Neural progenitor cell (in vitro differentiated cells): Measurements from ENCODE around the gene PRKCA. TPM values are rescaled to one million over a fixed set of nuclear protein-coding genes. Genes with fewer than 3 reads are reported as not detected.

Source experiments
- DNase-seq: peaks from one replicate; pipeline ENCODE4 v3.0.0-alpha.2; 2016; ENCODE audit warnings: low spot score
- H2AFZ ChIP-seq: fragments of 200-600 bp; sonication (generic); replicated peaks from 2 replicates; pipeline ENCODE4 v1.6.1; 2016; ENCODE audit warnings: antibody characterized with exemption
- H3F3A ChIP-seq: fragments of 200-600 bp; sonication (generic); 2 replicates; pipeline ENCODE4 v1.6.1; 2016; ENCODE audit warnings: antibody characterized with exemption, low read depth
- H3K27ac ChIP-seq: fragments of 200-600 bp; sonication (generic); 2 replicates; pipeline ENCODE4 v1.5.1; 2016; ENCODE audit warnings: mild to moderate bottlenecking
- H3K27me3 ChIP-seq: fragments of 200-600 bp; sonication (generic); 2 replicates; pipeline ENCODE4 v1.6.1; 2016; ENCODE audit warnings: mild to moderate bottlenecking, moderate library complexity
- H3K36me3 ChIP-seq: fragments of 200-600 bp; sonication (generic); 2 replicates; pipeline ENCODE4 v1.5.1; 2016
- H3K4me1 ChIP-seq: fragments of 200-600 bp; sonication (generic); 2 replicates; pipeline ENCODE4 v1.6.1; 2016; ENCODE audit warnings: mixed run types
- H3K4me2 ChIP-seq: fragments of 200-600 bp; sonication (generic); 2 replicates; pipeline ENCODE4 v1.6.1; 2016
- H3K4me3 ChIP-seq: fragments of 200-600 bp; sonication (generic); 2 replicates; pipeline ENCODE4 v1.5.1; 2016
- H3K79me2 ChIP-seq: fragments of 200-600 bp; sonication (generic); 2 replicates; pipeline ENCODE4 v1.6.1; 2016; ENCODE audit warnings: low read depth
- H3K9ac ChIP-seq: fragments of 200-600 bp; sonication (generic); 2 replicates; pipeline ENCODE4 v1.6.1; 2016
- H3K9me3 ChIP-seq: fragments of 200-600 bp; sonication (generic); 2 replicates; pipeline ENCODE4 v1.5.1; 2016; ENCODE audit warnings: low read depth
- H4K20me1 ChIP-seq: fragments of 200-600 bp; sonication (generic); 2 replicates; pipeline ENCODE4 v1.6.1; 2016; ENCODE audit warnings: low read depth
- H3K27ac Mint-ChIP-seq: 3 replicates; pipeline ENCODE4 v1.8.0; 2021; ENCODE audit warnings: mixed read lengths
- H3K27me3 Mint-ChIP-seq: 2 replicates; pipeline ENCODE4 v1.8.0; 2022; ENCODE audit warnings: low read depth, mild to moderate bottlenecking, inconsistent platforms, moderate library complexity, mixed read lengths; ENCODE audit not compliant: insufficient read depth
- H3K36me3 Mint-ChIP-seq: 3 replicates; pipeline ENCODE4 v1.8.0; 2021; ENCODE audit warnings: mixed read lengths
- H3K4me1 Mint-ChIP-seq: 3 replicates; pipeline ENCODE4 v1.8.0; 2021; ENCODE audit warnings: mixed read lengths
- H3K4me3 Mint-ChIP-seq: 3 replicates; pipeline ENCODE4 v1.8.0; 2021; ENCODE audit warnings: mild to moderate bottlenecking, moderate library complexity, mixed read lengths
- H3K9me3 Mint-ChIP-seq: 3 replicates; pipeline ENCODE4 v1.8.0; 2020; ENCODE audit warnings: mixed read lengths
- EZH2 ChIP-seq: fragments of 200-600 bp; sonication (generic); IDR thresholded peaks from 2 replicates; pipeline ENCODE4 v1.6.1; 2017; ENCODE audit warnings: antibody characterized with exemption, mild to moderate bottlenecking, moderate library complexity
- EZH2phosphoT487 ChIP-seq: fragments of 200-600 bp; sonication (generic); IDR thresholded peaks from 2 replicates; pipeline ENCODE4 v1.6.1; 2017; ENCODE audit warnings: antibody characterized with exemption
- total RNA-seq: library from RNA; depleted of rRNA; stranded (reverse); fragments of >200 nt; gene quantifications from 2 replicates; pipeline ENCODE4 v1.2.3, GENCODE V29; 2015; ENCODE audit warnings: low replicate concordance
- TF ChIP-seq, protein P1 (sequence below): fragments of 200-600 bp; sonication (generic); IDR thresholded peaks from 2 replicates; pipeline ENCODE4 v1.5.1; 2017; ENCODE audit warnings: antibody characterized with exemption, mild to moderate bottlenecking

The PRKCA gene
- total RNA-seq, 1 donor from 2014 or later, result 2.1 TPM

DNA sequence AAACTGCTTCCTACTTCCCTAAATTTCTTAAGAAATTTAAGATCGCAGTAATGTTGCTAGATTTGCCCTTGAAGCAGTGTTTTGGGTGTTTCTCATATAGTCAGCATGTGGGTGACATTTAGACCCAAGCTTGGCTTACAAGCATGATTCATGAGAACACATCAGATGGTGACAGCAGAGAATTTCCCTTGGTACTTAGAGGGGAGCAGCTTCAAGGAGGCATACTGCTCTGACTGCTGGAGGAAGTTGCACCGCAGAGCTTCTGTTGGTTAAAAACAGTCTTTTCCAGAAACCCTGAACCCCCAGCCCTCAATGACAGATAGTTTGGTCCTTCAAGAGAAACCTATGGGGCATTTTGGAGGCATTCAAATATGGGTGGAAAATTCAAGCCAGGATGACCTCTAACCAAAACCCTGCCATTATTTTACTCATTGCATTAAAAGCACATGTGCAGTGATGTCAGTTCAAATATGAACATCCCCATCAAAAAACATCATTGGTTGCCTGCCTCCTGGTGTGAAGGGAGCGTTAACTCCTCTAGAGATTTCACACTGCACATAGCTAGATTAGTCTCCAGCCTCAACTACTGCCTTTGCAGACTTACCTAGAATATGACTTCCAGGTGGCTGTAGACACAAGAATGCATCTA is 331.0 kb downstream of the PRKCA start:
- Histone ChIP-seq H4K20me1 (no peaks in the 10 kb centered on the region), H3K27me3 (no peaks in the 10 kb centered on the region), H3K4me1 (no peaks in the 10 kb centered on the region), H3K9me3 (no peaks in the 10 kb centered on the region), H3F3A (no peaks in the 10 kb centered on the region), H3K36me3 (no peaks in the 10 kb centered on the region), H2AFZ (no peak overlapping the region), H3K4me2 (no peak overlapping the region), H3K79me2 (no peaks in the 10 kb centered on the region), H3K27ac (no peak overlapping the region), H3K4me3 (no peak overlapping the region), H3K9ac (no peak overlapping the region)
- H3K36me3 Mint-ChIP-seq, result no peaks in the 10 kb centered on the region
- H3K27me3 Mint-ChIP-seq, result no peaks in the 10 kb centered on the region
- H3K27ac Mint-ChIP-seq, result no peak overlapping the region
- H3K9me3 Mint-ChIP-seq, result no peaks in the 10 kb centered on the region
- TF ChIP-seq EZH2phosphoT487 (no peak), EZH2 (no peak)
- TF ChIP-seq, protein P1, sequence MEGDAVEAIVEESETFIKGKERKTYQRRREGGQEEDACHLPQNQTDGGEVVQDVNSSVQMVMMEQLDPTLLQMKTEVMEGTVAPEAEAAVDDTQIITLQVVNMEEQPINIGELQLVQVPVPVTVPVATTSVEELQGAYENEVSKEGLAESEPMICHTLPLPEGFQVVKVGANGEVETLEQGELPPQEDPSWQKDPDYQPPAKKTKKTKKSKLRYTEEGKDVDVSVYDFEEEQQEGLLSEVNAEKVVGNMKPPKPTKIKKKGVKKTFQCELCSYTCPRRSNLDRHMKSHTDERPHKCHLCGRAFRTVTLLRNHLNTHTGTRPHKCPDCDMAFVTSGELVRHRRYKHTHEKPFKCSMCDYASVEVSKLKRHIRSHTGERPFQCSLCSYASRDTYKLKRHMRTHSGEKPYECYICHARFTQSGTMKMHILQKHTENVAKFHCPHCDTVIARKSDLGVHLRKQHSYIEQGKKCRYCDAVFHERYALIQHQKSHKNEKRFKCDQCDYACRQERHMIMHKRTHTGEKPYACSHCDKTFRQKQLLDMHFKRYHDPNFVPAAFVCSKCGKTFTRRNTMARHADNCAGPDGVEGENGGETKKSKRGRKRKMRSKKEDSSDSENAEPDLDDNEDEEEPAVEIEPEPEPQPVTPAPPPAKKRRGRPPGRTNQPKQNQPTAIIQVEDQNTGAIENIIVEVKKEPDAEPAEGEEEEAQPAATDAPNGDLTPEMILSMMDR, result no peak
- H3K4me3 Mint-ChIP-seq, result no peak overlapping the region
- no peak for DNase-seq
- H3K4me1 Mint-ChIP-seq, result peaks cover 4% of the 10 kb centered on the region

DNA sequence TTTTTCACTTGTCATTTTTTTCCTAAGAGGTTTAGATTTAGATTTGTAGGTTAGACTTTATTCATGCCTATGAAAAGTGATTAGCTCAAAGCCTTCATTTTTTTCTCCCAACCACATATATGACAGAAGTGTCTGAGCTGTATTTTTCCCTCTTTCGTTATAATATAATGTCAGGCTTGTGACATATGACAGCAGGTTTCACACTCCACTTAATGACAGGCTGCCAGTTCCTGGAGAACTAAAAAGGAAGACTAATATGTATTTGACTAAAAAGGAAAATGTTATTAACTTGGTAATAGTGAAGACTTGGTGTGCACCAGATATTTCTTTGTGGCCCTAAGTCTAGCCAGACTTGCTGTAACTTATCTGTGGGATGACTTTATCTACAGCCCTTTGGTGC is 331.8 kb downstream of the PRKCA start:
- Histone ChIP-seq H3K79me2 (no peaks in the 10 kb centered on the region), H3K4me1 (no peaks in the 10 kb centered on the region), H4K20me1 (no peaks in the 10 kb centered on the region), H3K4me2 (no peak overlapping the region), H2AFZ (no peak overlapping the region), H3K9ac (no peak overlapping the region), H3K27ac (no peak overlapping the region), H3K36me3 (no peaks in the 10 kb centered on the region), H3K9me3 (no peaks in the 10 kb centered on the region), H3K27me3 (no peaks in the 10 kb centered on the region), H3F3A (no peaks in the 10 kb centered on the region), H3K4me3 (no peak overlapping the region)
- no peak for DNase-seq
- H3K4me1 Mint-ChIP-seq, result peaks cover 4% of the 10 kb centered on the region
- H3K27me3 Mint-ChIP-seq, result no peaks in the 10 kb centered on the region
- H3K36me3 Mint-ChIP-seq, result no peaks in the 10 kb centered on the region
- H3K9me3 Mint-ChIP-seq, result no peaks in the 10 kb centered on the region
- TF ChIP-seq, protein P1, result no peak
- no peak for TF ChIP-seq EZH2
- no peak for TF ChIP-seq EZH2phosphoT487
- H3K27ac Mint-ChIP-seq, result no peak overlapping the region
- no peak overlapping the region for H3K4me3 Mint-ChIP-seq

DNA sequence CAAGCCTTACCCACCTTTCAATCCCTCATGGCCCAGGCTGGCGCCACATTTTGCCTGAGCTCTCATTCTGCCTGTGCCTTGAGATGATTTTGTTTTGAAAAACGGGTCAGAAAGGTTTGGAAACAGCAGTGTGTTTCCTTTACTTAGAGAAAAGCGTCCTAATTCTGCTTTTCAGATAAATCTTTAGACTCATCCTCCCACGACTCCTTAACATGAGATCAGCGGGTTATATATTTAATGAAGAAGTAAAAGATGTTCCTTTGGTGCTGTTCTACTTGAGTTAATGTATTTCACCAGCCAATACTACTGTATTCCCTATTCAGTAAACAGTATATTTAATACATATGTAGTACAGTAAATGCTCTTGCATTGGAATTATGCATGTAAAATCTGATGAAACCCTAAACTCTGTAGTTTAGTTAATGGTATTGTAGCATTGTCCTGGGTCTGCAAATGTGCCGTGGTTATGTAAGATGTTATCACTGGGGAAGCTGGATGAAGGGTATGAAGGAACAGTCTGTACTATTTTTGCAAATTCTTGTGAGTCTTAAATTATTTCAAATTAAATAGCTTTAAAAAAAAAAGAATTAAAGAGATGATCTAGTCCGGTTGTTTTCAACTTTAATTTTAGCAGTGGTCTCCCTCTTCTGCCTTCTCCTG is 333.1 kb downstream of the PRKCA start:
- Mint-ChIP-seq H3K4me3 (no peak overlapping the region), H3K36me3 (no peaks in the 10 kb centered on the region), H3K27ac (no peak overlapping the region), H3K4me1 (peaks cover 4% of the 10 kb centered on the region), H3K9me3 (no peaks in the 10 kb centered on the region), H3K27me3 (no peaks in the 10 kb centered on the region)
- H3K4me2 ChIP-seq, result no peak overlapping the region
- no peaks in the 10 kb centered on the region for H3K9me3 ChIP-seq
- no peak overlapping the region for H2AFZ ChIP-seq
- H3K9ac ChIP-seq, result no peak overlapping the region
- no peaks in the 10 kb centered on the region for H3K27me3 ChIP-seq
- H3K4me1 ChIP-seq, result no peaks in the 10 kb centered on the region
- H4K20me1 ChIP-seq, result no peaks in the 10 kb centered on the region
- no peak for DNase-seq
- H3K4me3 ChIP-seq, result no peak overlapping the region
- no peaks in the 10 kb centered on the region for H3F3A ChIP-seq
- no peaks in the 10 kb centered on the region for H3K36me3 ChIP-seq
- TF ChIP-seq EZH2 (no peak), EZH2phosphoT487 (no peak)
- TF ChIP-seq, protein P1, result no peak
- no peaks in the 10 kb centered on the region for H3K79me2 ChIP-seq
- H3K27ac ChIP-seq, result no peak overlapping the region
